Mesenchymal stem cell (in vitro differentiated cells and primary cell): Measurements from ENCODE around the gene SLC9A3.

Experiments
- DNase-seq: peaks from one replicate; pipeline ENCODE4 v3.0.0-alpha.2; 2013
- H2AFZ ChIP-seq: one replicate; pipeline ENCODE4 v1.6.1; 2013; ENCODE audit warnings: low read depth, mild to moderate bottlenecking, control low read depth, inconsistent platforms, low read length, moderate library complexity
- H2AK5ac ChIP-seq: 2 replicates; pipeline ENCODE4 v1.6.1; 2013; ENCODE audit warnings: low read length, moderate library complexity, mild to moderate bottlenecking, inconsistent platforms; ENCODE audit not compliant: severe bottlenecking
- H2BK120ac ChIP-seq: one replicate; pipeline ENCODE4 v1.6.1; 2013; ENCODE audit warnings: low read depth, mild to moderate bottlenecking, inconsistent platforms, low read length, moderate library complexity
- H2BK12ac ChIP-seq, 2 experiments: one replicate each; pipeline ENCODE4 v1.6.1; 2013; ENCODE audit warnings: inconsistent platforms in 2 of 2, low read length in 2 of 2, mild to moderate bottlenecking in 2 of 2, moderate library complexity in 2 of 2, control low read depth in 1 of 2
- H2BK15ac ChIP-seq: one replicate; pipeline ENCODE4 v1.6.1; 2013; ENCODE audit warnings: mild to moderate bottlenecking, low read depth, inconsistent platforms; ENCODE audit not compliant: poor library complexity, severe bottlenecking
- H2BK5ac ChIP-seq: 2 replicates; pipeline ENCODE4 v1.6.1; 2013; ENCODE audit warnings: low read depth, mild to moderate bottlenecking, low read length, control low read depth, inconsistent platforms; ENCODE audit not compliant: poor library complexity, severe bottlenecking
- H3K14ac ChIP-seq, 2 experiments: one replicate each; pipeline ENCODE4 v1.6.1; 2013; ENCODE audit warnings: inconsistent platforms in 2 of 2, low read length in 2 of 2, control low read depth in 1 of 2, mild to moderate bottlenecking in 1 of 2, moderate library complexity in 1 of 2
- H3K18ac ChIP-seq, 2 experiments: one replicate each; pipeline ENCODE4 v1.6.1; 2013; ENCODE audit warnings: inconsistent platforms in 2 of 2, low read length in 2 of 2, control low read depth in 1 of 2, low read depth in 1 of 2, mild to moderate bottlenecking in 1 of 2
- H3K23ac ChIP-seq, 2 experiments: one replicate each; pipeline ENCODE4 v1.6.1; 2013; ENCODE audit warnings: inconsistent platforms in 2 of 2, low read length in 2 of 2, mild to moderate bottlenecking in 2 of 2, moderate library complexity in 2 of 2, control low read depth in 1 of 2
- H3K27ac ChIP-seq: 2 replicates; pipeline ENCODE4 v1.5.1; 2013; ENCODE audit warnings: mild to moderate bottlenecking, moderate library complexity, low read length, control low read depth, inconsistent platforms; ENCODE audit not compliant: poor library complexity, severe bottlenecking
- H3K27me3 ChIP-seq, 2 experiments: 2 replicates each; pipeline versions ENCODE4 v1.6.1 to v1.7.0; 2013; ENCODE audit warnings: low read length in 2 of 2, mild to moderate bottlenecking in 2 of 2, moderate library complexity in 2 of 2, control low read depth in 1 of 2, inconsistent platforms in 1 of 2; ENCODE audit not compliant: control insufficient read depth in 1 of 2, insufficient read depth in 1 of 2
- H3K36me3 ChIP-seq, 2 experiments: 2 replicates each; pipeline versions ENCODE4 v1.6.1 to v1.7.0; 2013; ENCODE audit warnings: low read length in 2 of 2, control low read depth in 1 of 2, inconsistent platforms in 1 of 2, low read depth in 1 of 2, mild to moderate bottlenecking in 1 of 2; ENCODE audit not compliant: insufficient read depth in 2 of 2, control insufficient read depth in 1 of 2
- H3K4ac ChIP-seq, 2 experiments: one replicate each; pipeline ENCODE4 v1.6.1; 2013; ENCODE audit warnings: inconsistent platforms in 2 of 2, low read length in 2 of 2, mild to moderate bottlenecking in 2 of 2, moderate library complexity in 2 of 2, control low read depth in 1 of 2, low read depth in 1 of 2
- H3K4me1 ChIP-seq: 2 replicates; pipeline ENCODE4 v1.6.1; 2013; ENCODE audit warnings: low read depth, low read length, control low read depth; ENCODE audit not compliant: control insufficient read depth, insufficient read depth
- H3K4me2 ChIP-seq: 2 replicates; pipeline ENCODE4 v1.6.1; 2013; ENCODE audit warnings: low read length, mild to moderate bottlenecking, inconsistent platforms; ENCODE audit not compliant: poor library complexity, severe bottlenecking
- H3K4me3 ChIP-seq, 2 experiments: 2 replicates each; pipeline versions ENCODE4 v1.5.1 to v1.7.0; 2013; ENCODE audit warnings: low read length in 2 of 2, mild to moderate bottlenecking in 2 of 2, control low read depth in 1 of 2, low read depth in 1 of 2; ENCODE audit not compliant: insufficient read depth in 1 of 2
- H3K79me1 ChIP-seq: replicated peaks from 2 replicates; pipeline ENCODE4 v1.6.1; 2013; ENCODE audit warnings: mild to moderate bottlenecking, control low read depth, low read length, inconsistent platforms; ENCODE audit not compliant: poor library complexity, severe bottlenecking
- H3K9ac ChIP-seq: 2 replicates; pipeline ENCODE4 v1.7.0; 2013; ENCODE audit warnings: mild to moderate bottlenecking, low read length, moderate library complexity
- H3K9me3 ChIP-seq: 2 replicates; pipeline ENCODE4 v1.7.0; 2013; ENCODE audit warnings: mild to moderate bottlenecking, low read length; ENCODE audit not compliant: control insufficient read depth
- H4K8ac ChIP-seq: one replicate; pipeline ENCODE4 v1.6.1; 2013; ENCODE audit warnings: inconsistent platforms, mild to moderate bottlenecking, low read length, moderate library complexity
- H4K91ac ChIP-seq: one replicate; pipeline ENCODE4 v1.6.1; 2013; ENCODE audit warnings: mild to moderate bottlenecking, low read length, inconsistent platforms
- WGBS: methylation state at CpG from one replicate; pipeline ENCODE4 v1.1.7; 2013; ENCODE audit warnings: mixed read lengths; 5-methylcytosine and 5-hydroxymethylcytosine counted together

SLC9A3 gene

GRCh38 chr5:497090-497700 is 27.1 kb downstream of the SLC9A3 start:
- Histone ChIP-seq H4K91ac (no peak overlapping the region), H3K4ac (no peak overlapping the region), H3K27ac (no peak overlapping the region), H2BK12ac (no peak overlapping the region), H3K36me3 (no peaks in the 10 kb centered on the region), H3K14ac (no peak overlapping the region), H2BK5ac (no peak overlapping the region), H2BK120ac (no peak overlapping the region), H3K9ac (no peak overlapping the region), H3K4me2 (no peak overlapping the region), H3K23ac (no peak overlapping the region), H4K8ac (no peak overlapping the region), H3K4me3 (no peak overlapping the region), H2AFZ (no peak overlapping the region), H3K4me1 (peaks cover 4% of the 10 kb centered on the region), H3K27me3 (peaks cover 27 to 71% of the 10 kb centered on the region in 2 experiments), H3K18ac (no peak overlapping the region), H3K79me1 (no peaks in the 10 kb centered on the region), H3K9me3 (no peaks in the 10 kb centered on the region), H2BK15ac (no peak overlapping the region), H2AK5ac (no peak overlapping the region)
- DNase-seq = no peak
- 85% methylated on average over 22 of the region's 22 CpGs for WGBS

DNA sequence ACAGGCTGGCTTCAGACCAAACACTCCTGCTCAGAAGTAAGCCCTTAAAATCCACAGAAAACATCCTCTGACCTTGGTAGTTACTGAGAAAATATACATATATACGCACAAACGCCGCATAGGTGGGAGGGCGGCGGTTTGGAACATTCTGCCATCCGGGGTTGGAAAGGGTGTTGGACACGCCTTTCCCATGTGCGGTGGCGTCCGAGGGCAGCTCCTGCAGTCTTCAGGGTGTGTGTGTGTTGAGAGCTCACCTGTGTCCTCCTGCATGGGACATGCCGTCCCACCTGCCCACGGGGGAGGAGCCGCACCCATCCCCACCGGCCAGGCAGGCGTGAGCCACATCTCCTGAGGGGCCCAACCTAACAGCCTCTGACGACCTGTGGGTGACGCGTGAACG is 28.2 kb downstream of the SLC9A3 start:
- DNase-seq = no peak
- Histone ChIP-seq H3K79me1 (no peaks in the 10 kb centered on the region), H3K4me3 (no peak overlapping the region), H3K36me3 (no peaks in the 10 kb centered on the region), H3K27me3 (peaks cover 24 to 62% of the 10 kb centered on the region in 2 experiments), H2BK12ac (no peak overlapping the region), H2BK15ac (no peak overlapping the region), H3K4me2 (no peak overlapping the region), H3K27ac (no peak overlapping the region), H3K4me1 (peaks cover 4% of the 10 kb centered on the region), H3K9me3 (no peaks in the 10 kb centered on the region), H3K18ac (no peak overlapping the region), H2AFZ (no peak overlapping the region), H3K4ac (no peak overlapping the region), H4K91ac (no peak overlapping the region), H4K8ac (no peak overlapping the region), H3K14ac (no peak overlapping the region), H2BK120ac (no peak overlapping the region), H2BK5ac (no peak overlapping the region), H3K9ac (no peak overlapping the region), H2AK5ac (no peak overlapping the region), H3K23ac (no peak overlapping the region)
- 24% methylated on average over 19 of the region's 19 CpGs for WGBS

DNA sequence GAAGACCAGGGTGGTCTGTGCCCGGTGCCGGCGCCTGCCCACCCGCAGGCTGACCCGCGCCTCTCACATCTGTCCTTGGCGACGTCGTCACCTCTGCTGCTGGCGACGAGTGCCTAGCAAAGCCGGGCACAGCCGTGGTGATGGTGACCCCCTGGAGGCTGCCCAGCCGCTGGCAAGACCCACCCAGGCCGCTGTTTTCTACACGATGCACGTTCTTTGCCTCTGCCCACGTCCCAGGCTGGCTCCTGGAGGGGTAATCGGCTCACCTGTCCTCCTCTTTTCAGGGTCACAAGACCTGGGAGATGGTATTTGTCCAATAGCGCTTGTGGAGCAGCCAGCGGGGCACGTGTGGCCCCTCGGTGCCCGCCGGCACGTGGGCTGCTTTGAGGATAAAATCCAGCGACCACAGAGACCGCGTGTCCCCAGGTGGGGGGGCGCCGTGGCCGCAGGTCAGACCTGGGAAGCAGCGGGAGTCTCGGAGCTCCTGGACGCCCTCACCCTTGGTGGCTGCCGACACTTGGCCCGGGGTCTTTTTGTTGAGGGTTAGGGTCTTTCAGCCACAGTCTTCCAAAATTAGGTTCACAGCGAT is 29.5 kb downstream of the SLC9A3 start:
- no peak overlapping the region for H2BK15ac ChIP-seq
- H4K8ac ChIP-seq = no peak overlapping the region
- H2BK120ac ChIP-seq = no peak overlapping the region
- H3K36me3 ChIP-seq = no peaks in the 10 kb centered on the region
- H3K18ac ChIP-seq = no peak overlapping the region
- H3K4me3 ChIP-seq = no peak overlapping the region
- H3K14ac ChIP-seq = no peak overlapping the region
- H3K4ac ChIP-seq = no peak overlapping the region
- 77% methylated on average over 37 of the region's 38 CpGs for WGBS
- H3K9ac ChIP-seq = no peak overlapping the region
- H3K9me3 ChIP-seq = no peaks in the 10 kb centered on the region
- no peak overlapping the region for H3K23ac ChIP-seq
- H2BK12ac ChIP-seq = no peak overlapping the region
- H3K27ac ChIP-seq = no peak overlapping the region
- no peak overlapping the region for H2BK5ac ChIP-seq
- H2AK5ac ChIP-seq = no peak overlapping the region
- H3K4me2 ChIP-seq = no peak overlapping the region
- no peaks in the 10 kb centered on the region for H3K79me1 ChIP-seq
- no peak for DNase-seq
- H3K27me3 ChIP-seq = peaks cover 21 to 62% of the 10 kb centered on the region in 2 experiments
- no peak overlapping the region for H4K91ac ChIP-seq
- no peak overlapping the region for H2AFZ ChIP-seq
- peaks cover 4% of the 10 kb centered on the region for H3K4me1 ChIP-seq

DNA sequence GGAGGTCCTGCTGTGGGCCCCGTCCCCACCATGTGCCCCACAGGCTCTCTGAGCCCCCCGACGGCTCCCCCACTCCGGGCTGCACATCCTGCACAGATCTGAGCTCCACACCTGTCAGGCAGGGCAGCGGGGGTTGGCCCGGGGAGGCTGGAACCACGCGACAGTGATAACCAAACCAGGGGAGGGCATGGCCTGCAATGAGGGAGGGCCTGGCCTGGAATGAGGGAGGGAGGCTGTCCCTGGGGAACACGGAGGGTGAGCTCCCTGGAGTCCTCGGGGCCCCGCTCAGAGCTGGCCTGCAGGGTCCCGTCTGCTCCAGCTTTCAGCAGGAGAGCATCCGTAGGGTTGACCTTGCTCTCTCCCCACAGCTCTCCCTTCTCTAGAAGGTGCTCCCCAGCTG is 30.5 kb downstream of the SLC9A3 start:
- Histone ChIP-seq H4K91ac (no peak overlapping the region), H2BK15ac (no peak overlapping the region), H2BK5ac (no peak overlapping the region), H2AK5ac (no peak overlapping the region), H2BK12ac (no peak overlapping the region), H3K9me3 (no peaks in the 10 kb centered on the region), H3K23ac (no peak overlapping the region), H3K4ac (no peak overlapping the region), H3K14ac (no peak overlapping the region), H3K27me3 (peaks cover 18 to 59% of the 10 kb centered on the region in 2 experiments), H2AFZ (no peak overlapping the region), H3K18ac (no peak overlapping the region), H3K9ac (no peak overlapping the region), H3K79me1 (no peaks in the 10 kb centered on the region), H3K27ac (no peak overlapping the region), H2BK120ac (no peak overlapping the region), H3K36me3 (no peaks in the 10 kb centered on the region), H3K4me2 (no peak overlapping the region), H3K4me1 (peaks cover 4% of the 10 kb centered on the region), H4K8ac (no peak overlapping the region), H3K4me3 (no peak overlapping the region)
- DNase-seq = no peak
- 73% methylated on average over 13 of the region's 13 CpGs for WGBS
